ENCODE measurements around the gene CH25H. TPM values are rescaled to one million over a fixed set of nuclear protein-coding genes. Genes with fewer than 3 reads are reported as not detected.

The CH25H gene
- total RNA-seq, 1 experiment from 2014 or later: not detected

GRCh38 chr10:89215511-89215910 is 8.4 kb upstream of the CH25H start:
- ChIA-PET CTCF (interaction anchor here (0.7 to 4.2 kb wide), 13 partner anchors 9 to 285 kb away, joined by 3 to 121 read pairs (median 6); no protein-coding TSS in a partner anchor), POLR2A (interaction anchor here (0.8 to 3.0 kb wide), 4 partner anchors 186 to 281 kb away, joined by 3 to 19 read pairs (median 9); partner anchors contain the start of gene FAS)
- peaks cover 9% of the 10 kb centered on the region for H3K36me3 Mint-ChIP-seq (ENCODE audit: insufficient read depth, unreplicated experiment)
- DNase-seq (ENCODE audit: unreplicated experiment): no peak
- no peak overlapping the region for H3K27ac Mint-ChIP-seq (ENCODE audit: low read depth, unreplicated experiment)
- peaks cover 13% of the 10 kb centered on the region for H3K4me1 Mint-ChIP-seq (ENCODE audit: insufficient read depth, unreplicated experiment)
- TF ChIP-seq CTCF (IDR thresholded peaks at IDR 0.05; ENCODE audit: unreplicated experiment): no peak
- no peaks in the 10 kb centered on the region for H3K9me3 Mint-ChIP-seq (ENCODE audit: unreplicated experiment)
- intact Hi-C loops (cut with micrococcal nuclease): no loop called here
- H3K4me3 Mint-ChIP-seq (ENCODE audit: unreplicated experiment): no peak overlapping the region
- H3K27me3 Mint-ChIP-seq (ENCODE audit: insufficient read depth, unreplicated experiment): no peaks in the 10 kb centered on the region
- BruUV-seq (replicated peaks): no TSS peak

GRCh38 chr10:89214566-89215165 is 7.5 kb upstream of the CH25H start:
- peaks cover 9% of the 10 kb centered on the region for H3K36me3 Mint-ChIP-seq (ENCODE audit: insufficient read depth, unreplicated experiment)
- DNase-seq (ENCODE audit: unreplicated experiment): no peak
- peaks cover 13% of the 10 kb centered on the region for H3K4me1 Mint-ChIP-seq (ENCODE audit: insufficient read depth, unreplicated experiment)
- BruUV-seq (replicated peaks): no TSS peak
- ChIA-PET POLR2A (interaction anchor here (0.8 to 3.0 kb wide), 7 partner anchors 37 to 280 kb away, joined by 4 to 19 read pairs (median 7); partner anchors contain the start of genes FAS and LIPA), CTCF (interaction anchor here (0.5 to 4.2 kb wide), 27 partner anchors 9 to 373 kb away, joined by 3 to 121 read pairs (median 5); partner anchors contain the start of gene LIPA)
- no peak overlapping the region for H3K27ac Mint-ChIP-seq (ENCODE audit: low read depth, unreplicated experiment)
- no peaks in the 10 kb centered on the region for H3K9me3 Mint-ChIP-seq (ENCODE audit: unreplicated experiment)
- no peaks in the 10 kb centered on the region for H3K27me3 Mint-ChIP-seq (ENCODE audit: insufficient read depth, unreplicated experiment)
- no peak overlapping the region for H3K4me3 Mint-ChIP-seq (ENCODE audit: unreplicated experiment)
- intact Hi-C loops (cut with micrococcal nuclease): no loop called here
- TF ChIP-seq CTCF (IDR thresholded peaks at IDR 0.05; ENCODE audit: unreplicated experiment): no peak

GRCh38 chr10:89213191-89213808 is 6.2 kb upstream of the CH25H start:
- TF ChIP-seq CTCF (IDR thresholded peaks at IDR 0.05; ENCODE audit: unreplicated experiment): peak; percentile 77
- Mint-ChIP-seq H3K4me3 (ENCODE audit: unreplicated experiment) (no peak overlapping the region), H3K27ac (ENCODE audit: low read depth, unreplicated experiment) (no peak overlapping the region), H3K9me3 (ENCODE audit: unreplicated experiment) (no peaks in the 10 kb centered on the region), H3K36me3 (ENCODE audit: insufficient read depth, unreplicated experiment) (peaks cover 9% of the 10 kb centered on the region), H3K27me3 (ENCODE audit: insufficient read depth, unreplicated experiment) (no peaks in the 10 kb centered on the region), H3K4me1 (ENCODE audit: insufficient read depth, unreplicated experiment) (peaks cover 13% of the 10 kb centered on the region)
- peak; percentile 43 for DNase-seq (ENCODE audit: unreplicated experiment)
- ChIA-PET POLR2A (interaction anchor here (1.2 to 3.0 kb wide), 6 partner anchors 181 to 279 kb away, joined by 3 to 19 read pairs (median 8); partner anchors contain the start of gene FAS), CTCF (interaction anchor here (0.6 to 4.2 kb wide), 30 partner anchors 9 to 663 kb away, joined by 3 to 121 read pairs (median 4); partner anchors contain the start of gene LIPA)
- no TSS peak for BruUV-seq (replicated peaks)
- intact Hi-C loops (cut with micrococcal nuclease): loop anchor here (1.0 kb wide), 2 partner anchors 183 to 278 kb away; no protein-coding TSS in a partner anchor

GRCh38 chr10:89210794-89211425 is 3.8 kb upstream of the CH25H start:
- no peak overlapping the region for H3K4me3 Mint-ChIP-seq (ENCODE audit: unreplicated experiment)
- ChIA-PET CTCF (interaction anchor here (0.7 to 3.0 kb wide), 5 partner anchors 26 to 276 kb away, joined by 3 to 27 read pairs (median 4); partner anchors contain the start of gene FAS), POLR2A (interaction anchor here (0.6 to 2.5 kb wide), 5 partner anchors 47 to 221 kb away, joined by 3 to 13 read pairs (median 3); partner anchors contain the start of gene FAS)
- no peak overlapping the region for H3K27ac Mint-ChIP-seq (ENCODE audit: low read depth, unreplicated experiment)
- intact Hi-C loops (cut with micrococcal nuclease): no loop called here
- peaks cover 6% of the 10 kb centered on the region for H3K4me1 Mint-ChIP-seq (ENCODE audit: insufficient read depth, unreplicated experiment)
- BruUV-seq (replicated peaks): no TSS peak
- H3K36me3 Mint-ChIP-seq (ENCODE audit: insufficient read depth, unreplicated experiment): peaks cover 9% of the 10 kb centered on the region
- no peak for TF ChIP-seq CTCF (IDR thresholded peaks at IDR 0.05; ENCODE audit: unreplicated experiment)
- no peaks in the 10 kb centered on the region for H3K27me3 Mint-ChIP-seq (ENCODE audit: insufficient read depth, unreplicated experiment)
- H3K9me3 Mint-ChIP-seq (ENCODE audit: unreplicated experiment): no peaks in the 10 kb centered on the region
- no peak for DNase-seq (ENCODE audit: unreplicated experiment)
